Ectodermal cell (in vitro differentiated cells): ENCODE measurements around the gene STIP1.
A peak's percentile ranks its signal among the peaks of the same experiment; 100 is the strongest.

Experiments used
- H3K27ac ChIP-seq: 2 replicates; pipeline ENCODE4 v1.7.0; 2013; ENCODE audit warnings: mild to moderate bottlenecking, low read depth, low read length; ENCODE audit not compliant: insufficient read depth, poor library complexity, severe bottlenecking
- H3K27me3 ChIP-seq: 2 replicates; pipeline ENCODE4 v1.7.0; 2013; ENCODE audit warnings: mild to moderate bottlenecking, low read length; ENCODE audit not compliant: insufficient read depth, control insufficient read depth, poor library complexity, severe bottlenecking
- H3K36me3 ChIP-seq: one replicate; pipeline ENCODE4 v1.7.0; 2013; ENCODE audit warnings: low read length; ENCODE audit not compliant: control insufficient read depth, insufficient read depth
- H3K4me1 ChIP-seq: one replicate; pipeline ENCODE4 v1.7.0; 2013; ENCODE audit warnings: low read length; ENCODE audit not compliant: control insufficient read depth, insufficient read depth
- H3K4me3 ChIP-seq: 2 replicates; pipeline ENCODE4 v1.7.0; 2013; ENCODE audit warnings: low read depth, low read length, control low read depth; ENCODE audit not compliant: insufficient read depth
- H3K9me3 ChIP-seq: 2 replicates; pipeline ENCODE4 v1.7.0; 2013; ENCODE audit warnings: mild to moderate bottlenecking, low read length, moderate library complexity; ENCODE audit not compliant: control insufficient read depth
- WGBS, 2 experiments: methylation state at CpG; one replicate each; pipeline ENCODE4 v1.1.7; 2013; ENCODE audit warnings: missing lambda C conversion rate in 2 of 2; 5-methylcytosine and 5-hydroxymethylcytosine counted together

The STIP1 gene

DNA sequence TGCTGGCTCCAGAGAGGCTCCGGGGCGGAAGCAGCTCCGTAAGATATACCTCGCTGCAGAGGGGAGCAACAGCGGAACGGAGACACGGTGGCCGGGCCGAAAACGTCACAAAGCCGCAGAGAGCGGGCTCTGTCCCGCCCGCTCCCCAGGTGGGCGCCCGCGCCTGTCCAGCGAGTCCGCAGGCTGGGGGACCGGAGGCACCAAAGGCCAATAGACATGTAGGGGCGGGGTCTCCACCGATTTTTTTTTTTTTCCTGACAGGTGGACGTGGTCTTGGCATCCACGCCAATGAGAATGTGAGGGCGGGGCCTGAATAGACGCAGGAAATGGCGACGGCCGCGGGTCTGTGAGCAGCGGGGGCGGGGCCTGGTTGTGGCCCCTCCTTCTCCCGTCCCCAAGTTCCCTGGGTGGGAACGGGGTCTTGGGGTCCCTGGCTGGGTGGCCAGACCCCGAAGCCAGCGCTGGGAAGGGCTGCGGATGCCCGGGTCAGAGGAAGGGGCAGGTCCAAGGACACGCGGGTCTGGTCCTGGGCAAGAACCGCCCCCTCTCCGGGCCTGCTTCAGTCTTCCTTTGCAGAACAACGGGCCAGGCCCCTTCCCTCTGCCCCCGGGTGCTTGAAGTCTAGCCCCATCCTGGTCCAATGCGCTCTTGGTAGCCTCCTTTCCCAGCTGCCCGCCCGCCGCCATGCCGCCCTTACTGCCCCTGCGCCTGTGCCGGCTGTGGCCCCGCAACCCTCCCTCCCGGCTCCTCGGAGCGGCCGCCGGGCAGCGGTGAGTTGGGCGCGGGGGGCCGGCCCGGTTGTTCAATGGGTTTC, 44.4 kb downstream of the STIP1 start, which contains the start of gene DNAJC4:
DNAJC4 (plus strand) TSS at position 378 of the 814 bp plus-strand sequence; CDS start at position 685, 307 bp downstream.
- Histone ChIP-seq H3K9me3 (no peaks in the 10 kb centered on the region), H3K27me3 (peaks cover 42% of the 10 kb centered on the region), H3K36me3 (no peaks in the 10 kb centered on the region), H3K4me1 (peaks cover 27% of the 10 kb centered on the region), H3K4me3 (peak within 1 kb of the TSS; percentile 73), H3K27ac (peak within 1 kb of the TSS; percentile 69)
- 1% methylated on average over 62 of the region's 62 CpGs for WGBS, 2 experiments

DNA sequence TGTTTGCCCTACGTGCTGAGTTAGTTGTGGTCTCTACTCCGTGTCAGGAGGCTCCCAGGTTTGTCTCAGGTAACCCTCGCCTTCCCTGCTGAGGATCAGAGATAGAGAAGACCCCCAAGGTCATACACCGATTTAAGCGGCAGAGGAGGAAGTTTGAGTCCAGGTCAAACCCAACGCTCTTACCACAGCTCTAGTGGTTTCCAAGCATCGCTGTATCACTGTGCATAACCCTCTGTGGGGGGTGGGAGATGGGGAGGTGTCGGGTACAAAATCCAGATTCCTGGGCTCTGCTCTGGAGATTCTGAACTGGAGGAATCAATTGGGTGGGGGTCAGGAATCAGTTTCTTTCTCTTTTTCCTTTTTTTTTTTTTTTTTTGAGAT, 45.0 kb downstream of the STIP1 start:
- Histone ChIP-seq H3K4me3 (peak overlapping the region; percentile 73), H3K4me1 (peaks cover 25% of the 10 kb centered on the region), H3K36me3 (no peaks in the 10 kb centered on the region), H3K9me3 (no peaks in the 10 kb centered on the region), H3K27me3 (peaks cover 45% of the 10 kb centered on the region), H3K27ac (no peak overlapping the region)
- whole genome bisulfite sequencing, 2 experiments: 11% methylated on average over 8 of the region's 8 CpGs

DNA sequence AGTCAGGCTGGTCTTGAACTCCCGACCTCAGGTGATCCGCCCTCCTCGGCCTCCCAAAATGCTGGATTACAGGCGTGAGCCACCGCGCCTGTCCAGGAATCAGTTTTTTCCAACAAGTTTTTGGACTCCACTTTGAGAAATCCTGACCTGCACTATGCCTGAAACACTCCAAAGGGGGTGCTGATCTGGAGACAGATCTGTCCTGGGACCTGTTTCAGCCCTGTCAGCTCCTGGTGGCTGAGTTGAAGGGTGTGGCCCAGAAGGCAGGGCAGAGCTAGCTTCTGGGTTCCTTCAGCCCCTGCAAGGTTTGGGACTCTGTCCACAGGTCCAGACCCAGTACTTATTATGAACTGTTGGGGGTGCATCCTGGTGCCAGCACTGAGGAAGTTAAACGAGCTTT, 45.6 kb downstream of the STIP1 start:
- Histone ChIP-seq H3K4me3 (no peak overlapping the region), H3K36me3 (no peaks in the 10 kb centered on the region), H3K27ac (no peak overlapping the region), H3K4me1 (peaks cover 22% of the 10 kb centered on the region), H3K9me3 (no peaks in the 10 kb centered on the region), H3K27me3 (peaks cover 45% of the 10 kb centered on the region)
- WGBS, 2 experiments: 88 to 95% methylated on average over 7 of the region's 7 CpGs

DNA sequence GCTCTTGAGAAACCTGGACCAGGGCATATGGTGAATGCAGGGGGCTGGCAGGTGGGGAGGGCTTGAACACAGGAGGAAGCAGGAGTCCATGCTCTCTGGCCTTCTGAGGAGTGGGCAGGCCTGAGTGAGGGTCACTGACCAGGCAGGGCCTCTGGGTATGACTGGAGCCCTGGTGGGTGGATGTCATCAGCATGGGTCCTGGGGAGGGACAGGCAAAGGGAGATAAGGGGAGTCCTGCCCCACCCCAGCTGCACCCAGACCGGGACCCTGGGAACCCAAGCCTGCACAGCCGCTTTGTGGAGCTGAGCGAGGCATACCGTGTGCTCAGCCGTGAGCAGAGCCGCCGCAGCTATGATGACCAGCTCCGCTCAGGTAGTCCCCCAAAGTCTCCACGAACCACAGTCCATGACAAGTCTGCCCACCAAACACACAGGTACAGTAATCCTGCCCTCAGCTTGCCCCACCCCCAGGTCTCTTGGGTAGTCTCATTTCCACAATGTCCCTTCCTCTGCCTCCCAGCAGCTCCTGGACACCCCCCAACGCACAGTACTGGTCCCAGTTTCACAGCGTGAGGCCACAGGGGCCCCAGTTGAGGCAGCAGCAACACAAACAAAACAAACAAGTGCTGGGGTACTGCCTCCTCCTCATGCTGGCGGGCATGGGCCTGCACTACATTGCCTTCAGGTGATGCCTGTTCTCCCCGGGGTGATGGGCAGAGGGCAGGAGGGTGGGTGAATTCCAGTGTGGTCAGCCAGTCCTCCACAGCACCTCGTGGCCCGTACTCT, 46.4 kb downstream of the STIP1 start:
- no peaks in the 10 kb centered on the region for H3K36me3 ChIP-seq
- WGBS, 2 experiments: 91 to 93% methylated on average over 15 of the region's 15 CpGs
- H3K27ac ChIP-seq: no peak overlapping the region
- no peaks in the 10 kb centered on the region for H3K9me3 ChIP-seq
- H3K4me1 ChIP-seq: peaks cover 14% of the 10 kb centered on the region
- H3K27me3 ChIP-seq: peaks cover 45% of the 10 kb centered on the region
- no peak overlapping the region for H3K4me3 ChIP-seq

DNA sequence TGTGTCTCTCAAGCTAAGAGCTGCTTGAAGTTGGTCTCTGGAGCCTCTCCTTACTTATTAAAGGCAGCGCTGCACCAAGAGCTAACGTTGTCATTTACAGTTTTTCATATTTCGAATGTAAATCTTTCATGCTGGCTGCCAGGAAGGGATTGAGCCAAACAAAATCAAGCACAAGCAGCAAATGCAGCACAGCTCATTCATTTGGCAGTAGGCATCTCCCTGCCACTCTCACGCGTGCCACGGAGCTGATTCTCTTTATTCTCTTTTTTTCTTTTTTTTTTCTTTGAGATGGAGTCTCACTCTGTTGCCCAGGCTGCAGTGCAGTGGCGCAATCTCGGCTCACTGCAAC, 47.0 kb downstream of the STIP1 start:
- Histone ChIP-seq H3K4me3 (no peak overlapping the region), H3K36me3 (no peaks in the 10 kb centered on the region), H3K27me3 (peaks cover 45% of the 10 kb centered on the region), H3K4me1 (peaks cover 12% of the 10 kb centered on the region), H3K9me3 (no peaks in the 10 kb centered on the region), H3K27ac (no peak overlapping the region)
- WGBS, 2 experiments: 92 to 95% methylated on average over 8 of the region's 8 CpGs

DNA sequence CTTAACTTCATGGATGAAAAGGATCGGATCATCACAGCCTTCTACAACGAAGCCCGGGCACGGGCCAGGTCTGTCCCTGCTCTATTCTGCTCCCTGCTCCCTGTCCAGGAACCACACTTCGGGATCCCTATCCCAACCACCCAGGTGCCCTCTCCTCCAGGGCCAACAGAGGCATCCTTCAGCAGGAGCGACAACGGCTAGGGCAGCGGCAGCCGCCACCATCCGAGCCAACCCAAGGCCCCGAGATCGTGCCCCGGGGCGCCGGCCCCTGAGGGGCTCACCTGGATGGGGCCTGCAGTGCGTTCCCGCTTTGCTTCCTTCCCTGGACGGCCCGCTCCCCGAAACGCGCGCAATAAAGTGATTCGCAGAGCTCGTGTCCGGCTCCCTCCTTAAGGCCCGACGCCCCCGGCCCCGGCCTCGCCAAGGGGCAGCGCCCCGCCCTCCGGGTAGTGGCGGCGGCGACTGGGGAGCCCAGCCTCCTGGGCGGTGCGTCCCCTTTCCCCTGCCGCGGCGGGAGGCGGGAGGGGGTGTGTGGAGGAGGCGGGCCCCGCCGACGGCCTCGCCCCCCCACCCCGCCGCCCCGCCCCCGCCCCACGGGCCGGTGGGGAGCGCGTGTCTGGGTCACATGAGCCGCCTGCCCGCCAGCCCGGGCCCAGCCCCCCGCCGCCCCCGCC, 48.1 kb downstream of the STIP1 start, which contains the start of gene VEGFB:
VEGFB (plus strand) TSS at position 672 of the 674 bp plus-strand sequence. CDS start 250 bp downstream, outside the sequence.
- H3K36me3 ChIP-seq: no peaks in the 10 kb centered on the region
- H3K4me3 ChIP-seq: peak within 1 kb of the TSS; percentile 47
- no peak within 1 kb of the TSS for H3K27ac ChIP-seq
- H3K27me3 ChIP-seq: peaks cover 45% of the 10 kb centered on the region
- WGBS, 2 experiments: 3% methylated on average over 58 to 62 of the region's 62 CpGs
- peaks cover 12% of the 10 kb centered on the region for H3K4me1 ChIP-seq
- no peaks in the 10 kb centered on the region for H3K9me3 ChIP-seq

DNA sequence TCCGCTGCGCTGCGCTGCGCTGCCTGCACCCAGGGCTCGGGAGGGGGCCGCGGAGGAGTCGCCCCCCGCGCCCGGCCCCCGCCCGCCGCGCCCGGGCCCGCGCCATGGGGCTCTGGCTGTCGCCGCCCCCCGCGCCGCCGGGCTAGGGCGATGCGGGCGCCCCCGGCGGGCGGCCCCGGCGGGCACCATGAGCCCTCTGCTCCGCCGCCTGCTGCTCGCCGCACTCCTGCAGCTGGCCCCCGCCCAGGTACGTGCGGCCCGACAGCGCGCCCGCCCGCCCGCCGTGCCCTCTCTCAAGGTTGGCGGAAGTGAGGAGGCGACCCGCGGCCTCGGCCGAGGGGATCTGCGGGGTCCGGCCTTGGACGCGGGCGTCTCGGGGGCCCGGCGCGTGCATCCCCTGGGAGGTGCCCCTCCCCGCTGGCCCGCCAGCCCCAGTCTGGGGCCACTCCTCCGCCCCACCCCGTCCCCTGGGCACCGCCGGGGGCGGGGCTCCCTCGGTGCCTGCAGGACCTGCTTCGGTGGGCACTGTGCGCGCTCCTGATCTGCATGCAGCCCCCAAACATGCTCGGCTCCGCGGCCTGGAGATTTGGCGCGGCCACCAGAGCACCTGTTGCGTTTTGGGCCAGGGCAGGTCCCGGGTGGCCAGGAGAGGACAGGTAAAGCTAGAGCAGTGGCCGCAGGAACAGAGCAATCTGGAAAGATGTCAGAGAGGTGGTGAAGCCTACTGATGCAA, 48.8 kb downstream of the STIP1 start:
- Histone ChIP-seq H3K4me3 (peak overlapping the region; percentile 47), H3K27ac (no peak overlapping the region), H3K36me3 (no peaks in the 10 kb centered on the region), H3K9me3 (no peaks in the 10 kb centered on the region), H3K27me3 (peaks cover 45% of the 10 kb centered on the region), H3K4me1 (peaks cover 7% of the 10 kb centered on the region)
- 2% methylated on average over 80 of the region's 80 CpGs for WGBS, 2 experiments

DNA sequence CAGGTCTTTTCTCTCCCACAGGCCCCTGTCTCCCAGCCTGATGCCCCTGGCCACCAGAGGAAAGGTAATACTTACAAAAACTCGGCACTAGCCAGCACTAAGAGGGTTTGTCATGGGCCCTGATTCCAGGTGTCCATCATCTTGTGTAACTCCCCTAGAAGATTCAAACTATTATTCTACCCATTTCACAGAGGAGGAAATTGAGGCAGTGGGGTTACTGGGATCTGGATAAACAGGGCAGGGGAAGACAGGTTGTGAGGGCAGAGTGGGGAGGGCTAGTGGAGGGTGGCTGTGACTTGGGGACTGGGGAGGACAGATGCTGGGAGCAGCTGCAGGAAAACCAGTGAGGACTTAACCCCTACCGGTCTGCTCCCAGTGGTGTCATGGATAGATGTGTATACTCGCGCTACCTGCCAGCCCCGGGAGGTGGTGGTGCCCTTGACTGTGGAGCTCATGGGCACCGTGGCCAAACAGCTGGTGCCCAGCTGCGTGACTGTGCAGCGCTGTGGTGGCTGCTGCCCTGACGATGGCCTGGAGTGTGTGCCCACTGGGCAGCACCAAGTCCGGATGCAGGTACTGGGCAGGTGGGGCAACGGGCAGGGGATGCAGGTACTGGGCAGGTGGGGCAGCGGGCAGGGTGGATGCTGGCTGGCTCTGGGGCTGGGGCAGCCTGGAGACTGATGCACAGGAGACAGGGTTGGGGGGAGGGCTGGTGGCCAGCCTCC, 49.6 kb downstream of the STIP1 start:
- Histone ChIP-seq H3K4me1 (peaks cover 10% of the 10 kb centered on the region), H3K4me3 (peak overlapping the region; percentile 47), H3K9me3 (no peaks in the 10 kb centered on the region), H3K36me3 (no peaks in the 10 kb centered on the region), H3K27me3 (peaks cover 45% of the 10 kb centered on the region), H3K27ac (no peak overlapping the region)
- WGBS, 2 experiments: 92 to 94% methylated on average over 12 of the region's 12 CpGs

DNA sequence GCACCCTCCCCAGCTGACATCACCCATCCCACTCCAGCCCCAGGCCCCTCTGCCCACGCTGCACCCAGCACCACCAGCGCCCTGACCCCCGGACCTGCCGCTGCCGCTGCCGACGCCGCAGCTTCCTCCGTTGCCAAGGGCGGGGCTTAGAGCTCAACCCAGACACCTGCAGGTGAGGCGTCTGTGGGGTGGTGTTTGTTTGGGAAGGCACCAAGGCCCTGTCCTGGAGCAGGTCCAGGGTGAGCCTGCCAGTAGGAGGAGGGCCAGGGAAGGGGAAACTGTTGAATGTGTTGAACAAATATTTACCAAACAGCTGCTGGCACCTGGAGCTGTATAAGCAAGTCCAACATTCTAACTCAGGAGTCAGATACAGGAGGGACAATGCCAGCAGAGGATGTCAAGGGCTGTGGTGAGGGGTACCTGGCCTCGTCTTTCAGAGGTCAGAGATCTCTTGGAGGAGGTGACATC, 51.5 kb downstream of the STIP1 start:
- no peak overlapping the region for H3K27ac ChIP-seq
- WGBS, 2 experiments: 89% methylated on average over 12 of the region's 12 CpGs
- H3K36me3 ChIP-seq: no peaks in the 10 kb centered on the region
- no peaks in the 10 kb centered on the region for H3K9me3 ChIP-seq
- H3K27me3 ChIP-seq: peaks cover 27% of the 10 kb centered on the region
- H3K4me1 ChIP-seq: peaks cover 15% of the 10 kb centered on the region
- H3K4me3 ChIP-seq: no peak overlapping the region
